Spinal cord (tissue), 10 donors: ENCODE results near the gene TMEM147. TPM values are rescaled to one million over a fixed set of nuclear protein-coding genes. Genes with fewer than 3 reads are reported as not detected.

Source experiments
- DNase-seq, 6 donors: peaks; one replicate each; pipeline versions ENCODE4 v3.0.0 to v3.0.0-alpha.2; 2013 to 2015; ENCODE audit warnings: low spot score in 6 of 6, low read depth in 4 of 6
- H3K27ac ChIP-seq: one replicate; pipeline ENCODE4 v1.5.1; 2013; ENCODE audit warnings: low read depth, low read length, control low read depth
- H3K27me3 ChIP-seq: one replicate; pipeline ENCODE4 v1.6.1; 2013; ENCODE audit warnings: low read length; ENCODE audit not compliant: control insufficient read depth, insufficient read depth
- H3K36me3 ChIP-seq: one replicate; pipeline ENCODE4 v1.6.1; 2013; ENCODE audit warnings: low read length; ENCODE audit not compliant: control insufficient read depth, insufficient read depth
- H3K4me1 ChIP-seq: one replicate; pipeline ENCODE4 v1.6.1; 2013; ENCODE audit warnings: low read length; ENCODE audit not compliant: control insufficient read depth, insufficient read depth
- H3K4me3 ChIP-seq: one replicate; pipeline ENCODE4 v1.5.1; 2013; ENCODE audit warnings: low read depth, low read length, control low read depth
- H3K9me3 ChIP-seq: one replicate; pipeline ENCODE4 v1.6.1; 2013; ENCODE audit warnings: low read length; ENCODE audit not compliant: control insufficient read depth, insufficient read depth
- WGBS: methylation state at CpG from one replicate; pipeline ENCODE4 v1.1.5; 2013; ENCODE audit warnings: missing lambda C conversion rate; ENCODE audit not compliant: insufficient coverage; 5-methylcytosine and 5-hydroxymethylcytosine counted together
- polyA plus RNA-seq, 2 donors: library from polyadenylated mRNA; unstranded; fragments of 120-200 nt; gene quantifications; one replicate each; pipeline ENCODE4 v1.2.1, GENCODE V29; 2013; ENCODE audit not compliant: insufficient read length in 2 of 2
- total RNA-seq, 2 donors: library from RNA; depleted of rRNA in 1 of 2; stranded (reverse); fragments of 120-200 nt in 1 of 2; fragments of >200 nt in 1 of 2; gene quantifications; one replicate each; pipeline versions ENCODE4 v1.2.3 to v1.2.4, GENCODE V29; 2013 to 2014
- donor health status: healthy.

Gene TMEM147
- total and polyA plus RNA-seq, 4 donors = 58.2 to 126 (median 109) TPM

- Histone ChIP-seq H3K9me3 (no peaks in the 10 kb centered on the region), H3K27me3 (peaks cover 14% of the 10 kb centered on the region), H3K4me3 (no peak overlapping the region), H3K4me1 (peaks cover 10% of the 10 kb centered on the region), H3K36me3 (no peaks in the 10 kb centered on the region), H3K27ac (no peak overlapping the region)
- no peak for DNase-seq
- WGBS = 71% methylated on average over 16 of the region's 19 CpGs
Observed at GRCh38 chr19:35529241-35530218, 15.9 kb upstream of the TMEM147 start.

- Histone ChIP-seq H3K9me3 (no peaks in the 10 kb centered on the region), H3K27ac (no peak overlapping the region), H3K4me1 (peaks cover 10% of the 10 kb centered on the region), H3K4me3 (no peak overlapping the region), H3K27me3 (peaks cover 19% of the 10 kb centered on the region), H3K36me3 (no peaks in the 10 kb centered on the region)
- no peak for DNase-seq
- WGBS = 27% methylated on average over 2 of the region's 6 CpGs
Observed at GRCh38 chr19:35531291-35531690, 14.1 kb upstream of the TMEM147 start.

GRCh38 chr19:35533201-35533821 lies 12.1 kb upstream of the TMEM147 start, which contains the start of gene GAPDHS:
Gene GAPDHS, plus strand, starts transcription at chr19:35533456. Its CDS starts 72 bp downstream, at chr19:35533528.
- Histone ChIP-seq H3K9me3 (no peaks in the 10 kb centered on the region), H3K27me3 (peaks cover 19% of the 10 kb centered on the region), H3K4me1 (peaks cover 10% of the 10 kb centered on the region), H3K36me3 (no peaks in the 10 kb centered on the region), H3K4me3 (no peak within 1 kb of the TSS), H3K27ac (no peak within 1 kb of the TSS)
- no peak for DNase-seq
- 58% methylated on average over 29 of the region's 39 CpGs for WGBS

GRCh38 chr19:35533822-35534392 lies 11.5 kb upstream of the TMEM147 start:
- Histone ChIP-seq H3K9me3 (no peaks in the 10 kb centered on the region), H3K4me3 (no peak overlapping the region), H3K36me3 (no peaks in the 10 kb centered on the region), H3K4me1 (peaks cover 10% of the 10 kb centered on the region), H3K27ac (no peak overlapping the region), H3K27me3 (peaks cover 19% of the 10 kb centered on the region)
- WGBS = 8% methylated on average over 28 of the region's 30 CpGs
- DNase-seq = no peak

GRCh38 chr19:35534803-35535480 lies 10.5 kb upstream of the TMEM147 start:
- no peak overlapping the region for H3K4me3 ChIP-seq
- peaks cover 10% of the 10 kb centered on the region for H3K4me1 ChIP-seq
- H3K36me3 ChIP-seq = peaks cover 3% of the 10 kb centered on the region
- no peaks in the 10 kb centered on the region for H3K9me3 ChIP-seq
- 75% methylated on average over 7 of the region's 10 CpGs for WGBS
- peaks cover 19% of the 10 kb centered on the region for H3K27me3 ChIP-seq
- no peak overlapping the region for H3K27ac ChIP-seq
- DNase-seq = no peak

GRCh38 chr19:35539314-35539713 lies 6.1 kb upstream of the TMEM147 start:
- no peaks in the 10 kb centered on the region for H3K9me3 ChIP-seq
- no peak overlapping the region for H3K4me3 ChIP-seq
- WGBS = 100% methylated on average over 3 of the region's 6 CpGs
- no peak overlapping the region for H3K27ac ChIP-seq
- no peak for DNase-seq
- H3K4me1 ChIP-seq = peaks cover 3% of the 10 kb centered on the region
- H3K27me3 ChIP-seq = peaks cover 7% of the 10 kb centered on the region
- peaks cover 26% of the 10 kb centered on the region for H3K36me3 ChIP-seq

GRCh38 chr19:35539850-35540249 lies 5.6 kb upstream of the TMEM147 start:
- Histone ChIP-seq H3K4me1 (peaks cover 9% of the 10 kb centered on the region), H3K9me3 (no peaks in the 10 kb centered on the region), H3K4me3 (no peak overlapping the region), H3K36me3 (peaks cover 26% of the 10 kb centered on the region), H3K27me3 (peaks cover 3% of the 10 kb centered on the region), H3K27ac (no peak overlapping the region)
- no peak for DNase-seq
- WGBS = 96% methylated on average over 12 of the region's 12 CpGs

- peaks cover 26% of the 10 kb centered on the region for H3K36me3 ChIP-seq
- no peaks in the 10 kb centered on the region for H3K27me3 ChIP-seq
- H3K4me1 ChIP-seq = peaks cover 12% of the 10 kb centered on the region
- WGBS = 100% methylated on average over 4 of the region's 7 CpGs
- no peak overlapping the region for H3K27ac ChIP-seq
- H3K9me3 ChIP-seq = no peaks in the 10 kb centered on the region
- no peak overlapping the region for H3K4me3 ChIP-seq
- DNase-seq = no peak
Observed at GRCh38 chr19:35540356-35540927, 5.0 kb upstream of the TMEM147 start.

GRCh38 chr19:35542209-35542608 lies 3.2 kb upstream of the TMEM147 start:
- 80% methylated on average over 2 of the region's 11 CpGs for WGBS
- H3K36me3 ChIP-seq = peaks cover 34% of the 10 kb centered on the region

More at GRCh38 chr19:35542209-35542608, 3.2 kb upstream of the TMEM147 start:
- no peaks in the 10 kb centered on the region for H3K9me3 ChIP-seq
- no peak for DNase-seq
- H3K27ac ChIP-seq = no peak overlapping the region
- no peak overlapping the region for H3K4me3 ChIP-seq
- H3K4me1 ChIP-seq = peaks cover 24% of the 10 kb centered on the region
- H3K27me3 ChIP-seq = no peaks in the 10 kb centered on the region
